GM04504 (cell line): ENCODE data around the gene WDR88.
"Not testable (repeated sequence)": the region's sequence is repeated elsewhere in the genome, so short reads cannot be mapped to it uniquely, and the experiment has no call there.

Experiments used
- DNase-seq: peaks from one replicate; pipeline ENCODE4 v3.0.0-alpha.2; 2012; ENCODE audit warnings: low read depth

Gene WDR88

GRCh38 chr19:33132021-33132420 is at the start of gene WDR88:
TSS of gene WDR88 (plus strand) at chr19:33132114. CDS start at chr19:33132170, 56 bp downstream.
- DNase-seq = no peak

- DNase-seq = no peak
Observed at GRCh38 chr19:33085570-33086128, 46.3 kb upstream of the WDR88 start.

GRCh38 chr19:33086955-33087354 is 45.0 kb upstream of the WDR88 start:
- DNase-seq = no peak

GRCh38 chr19:33089010-33089409 is 42.9 kb upstream of the WDR88 start:
- no peak for DNase-seq

GRCh38 chr19:33090179-33090578 is 41.7 kb upstream of the WDR88 start:
- no peak for DNase-seq

GRCh38 chr19:33093420-33094210 is 38.3 kb upstream of the WDR88 start:
- DNase-seq = no peak

GRCh38 chr19:33094436-33095067 is 37.4 kb upstream of the WDR88 start:
- DNase-seq = no peak

GRCh38 chr19:33096005-33096404 is 35.9 kb upstream of the WDR88 start:
- no peak for DNase-seq

GRCh38 chr19:33098055-33098534 is 33.8 kb upstream of the WDR88 start:
- no peak for DNase-seq

GRCh38 chr19:33100894-33101644 is 30.8 kb upstream of the WDR88 start:
- DNase-seq = no peak

GRCh38 chr19:33102893-33103292 is 29.0 kb upstream of the WDR88 start:
- no peak for DNase-seq

- DNase-seq = no peak
Observed at GRCh38 chr19:33108161-33108560, 23.8 kb upstream of the WDR88 start.

GRCh38 chr19:33110137-33110910 is 21.6 kb upstream of the WDR88 start:
- DNase-seq = no peak

- no peak for DNase-seq
Observed at GRCh38 chr19:33111587-33111986, 20.3 kb upstream of the WDR88 start.

- DNase-seq = no peak
Observed at GRCh38 chr19:33114312-33114711, 17.6 kb upstream of the WDR88 start.

- no peak for DNase-seq
Observed at GRCh38 chr19:33117501-33117900, 14.4 kb upstream of the WDR88 start.

- DNase-seq = no peak
Observed at GRCh38 chr19:33118643-33119042, 13.3 kb upstream of the WDR88 start.

- DNase-seq = no peak
Observed at GRCh38 chr19:33124207-33125098, 7.5 kb upstream of the WDR88 start.

- peak; percentile 17 for DNase-seq
Observed at GRCh38 chr19:33125929-33126388, 6.0 kb upstream of the WDR88 start.

- not testable (repeated sequence) for DNase-seq
Observed at GRCh38 chr19:33126712-33127111, 5.2 kb upstream of the WDR88 start.
